CD4-positive, alpha-beta T cell treated with Interleukin-2 at 100 ng/mL for 4 hours (primary cell): ENCODE measurements around the gene PLPP2.

Experiments
- DNase-seq: peaks from one replicate; pipeline ENCODE4 v3.0.0-alpha.2; 2020; ENCODE audit warnings: low spot score

The PLPP2 gene

GRCh38 chr19:293436-294110, 2.4 kb upstream of the PLPP2 start:
- no peak for DNase-seq

DNA sequence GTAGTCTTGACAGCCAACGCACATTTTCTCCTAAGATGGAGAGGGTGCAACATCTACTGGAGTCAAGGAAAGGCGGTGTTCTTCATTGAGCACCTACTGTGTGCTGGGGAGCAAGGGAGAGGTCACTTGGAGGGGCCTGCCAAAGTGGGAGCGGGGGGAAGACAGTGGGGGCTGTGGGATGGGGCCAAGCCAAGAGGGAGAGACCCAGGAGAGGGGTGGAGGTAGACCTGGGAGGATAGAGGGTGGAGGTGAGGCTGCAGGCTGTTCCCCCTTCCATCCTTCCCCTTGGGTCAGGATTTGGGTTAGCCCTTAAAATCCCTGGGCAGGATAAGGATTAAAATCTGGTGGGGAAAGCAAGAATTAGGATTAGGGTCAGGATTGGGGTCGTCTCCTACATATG, 1.7 kb upstream of the PLPP2 start:
- DNase-seq, result no peak

DNA sequence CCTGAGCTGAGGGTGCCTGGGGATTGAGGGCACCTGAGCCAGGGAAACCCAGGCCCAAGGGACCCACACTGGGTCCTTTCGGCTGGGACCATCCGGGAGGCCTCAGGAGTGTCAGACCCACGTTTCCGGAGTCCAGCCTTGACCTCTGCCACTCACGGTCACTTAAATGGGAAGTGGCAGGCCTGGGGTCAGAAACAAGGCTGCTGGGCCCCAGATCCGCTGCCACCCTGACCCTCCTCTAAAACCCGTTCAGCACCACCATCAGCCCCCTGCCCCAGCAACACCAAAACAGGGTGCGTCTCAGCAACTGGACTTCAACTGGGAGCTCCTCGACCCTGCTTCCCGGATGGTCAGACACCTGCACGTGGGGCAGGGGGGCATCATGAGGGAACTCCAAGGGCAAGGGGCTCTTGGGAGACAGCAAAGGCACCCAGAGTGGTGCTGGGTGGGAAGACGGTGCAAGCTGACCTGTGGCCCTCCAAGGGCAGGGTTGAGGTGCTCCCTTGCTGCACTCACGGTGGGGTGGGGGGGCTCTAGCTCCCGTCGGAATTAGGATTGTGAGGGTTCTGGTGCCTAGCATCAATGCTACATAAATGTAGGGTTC, 1.2 kb upstream of the PLPP2 start:
- DNase-seq, result no peak

DNA sequence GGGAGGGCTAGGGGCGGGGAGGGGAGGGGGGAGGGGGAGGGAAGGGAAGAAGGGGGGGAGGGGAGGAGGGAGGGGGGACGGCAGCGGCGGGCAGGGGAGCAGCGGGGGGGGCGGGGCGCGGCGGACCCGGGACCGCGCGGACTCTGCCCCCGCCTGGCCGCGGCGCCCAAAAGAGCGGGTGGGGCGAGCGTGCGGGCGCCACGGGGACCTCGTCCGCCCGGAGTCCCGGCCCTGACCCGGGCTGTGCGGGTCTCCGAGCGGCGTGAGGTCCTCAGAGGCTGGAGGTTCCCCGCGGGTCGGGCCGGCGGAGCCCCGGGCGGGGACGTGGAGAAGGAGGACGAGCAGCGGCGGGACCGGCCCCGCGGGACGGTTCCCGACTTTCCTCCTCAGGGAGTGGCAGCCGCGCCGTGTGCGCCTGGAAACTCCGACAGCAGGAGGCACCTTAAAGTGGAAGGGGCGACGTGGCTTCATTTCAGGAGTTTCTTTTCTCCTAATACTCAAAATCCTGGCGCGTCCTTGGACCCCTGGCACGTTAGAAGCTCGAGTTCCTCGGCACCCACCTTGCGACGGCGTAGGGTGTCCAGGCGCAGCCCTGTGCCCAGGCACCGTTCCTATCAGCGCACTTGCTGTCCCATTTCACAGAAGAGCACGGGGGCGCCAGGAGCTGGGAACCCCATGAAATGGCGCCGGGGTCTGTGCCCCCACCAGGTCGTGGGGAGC, 518 bp upstream of the PLPP2 start:
- DNase-seq, result no peak

- DNase-seq, result no peak
These were observed 714 bp downstream of the PLPP2 start for GRCh38 chr19:290372-291005.

DNA sequence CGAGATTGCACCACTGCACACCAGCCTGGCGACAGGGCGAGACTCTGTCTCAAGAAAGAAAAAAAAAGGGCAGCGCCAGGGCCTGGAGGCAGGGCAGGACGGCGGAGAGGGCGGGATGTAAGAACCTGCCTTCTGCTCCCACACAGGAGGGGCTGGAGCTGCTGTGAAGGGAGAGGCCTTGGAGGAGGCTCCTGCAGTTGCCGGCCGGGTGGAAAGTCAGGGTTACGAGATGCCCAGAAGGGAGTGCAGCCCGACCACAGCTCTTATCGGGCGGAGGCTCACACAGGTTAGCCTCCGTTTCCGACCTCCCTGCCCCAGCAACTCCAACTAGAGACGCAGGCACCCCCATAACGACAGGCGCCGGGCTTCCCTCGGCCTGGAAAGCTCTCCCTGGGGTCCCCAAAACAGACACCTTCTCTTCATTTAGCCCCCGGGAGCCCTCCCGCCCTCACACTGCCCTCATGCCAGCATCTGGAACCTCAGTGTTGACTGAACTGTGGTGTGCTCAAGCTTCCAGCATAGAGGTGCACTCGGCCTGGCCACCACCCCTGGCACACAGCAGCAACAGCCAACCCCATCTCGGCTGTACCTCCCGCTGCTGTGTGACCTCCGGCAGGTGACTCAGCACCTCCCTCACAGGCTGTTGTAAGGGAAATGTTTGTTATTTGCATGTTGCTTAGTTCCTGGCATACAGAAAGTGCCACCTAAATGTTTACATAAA, 1.4 kb downstream of the PLPP2 start:
- DNase-seq, result peak; percentile 41

GRCh38 chr19:288911-289310, 2.3 kb downstream of the PLPP2 start:
- DNase-seq, result no peak

DNA sequence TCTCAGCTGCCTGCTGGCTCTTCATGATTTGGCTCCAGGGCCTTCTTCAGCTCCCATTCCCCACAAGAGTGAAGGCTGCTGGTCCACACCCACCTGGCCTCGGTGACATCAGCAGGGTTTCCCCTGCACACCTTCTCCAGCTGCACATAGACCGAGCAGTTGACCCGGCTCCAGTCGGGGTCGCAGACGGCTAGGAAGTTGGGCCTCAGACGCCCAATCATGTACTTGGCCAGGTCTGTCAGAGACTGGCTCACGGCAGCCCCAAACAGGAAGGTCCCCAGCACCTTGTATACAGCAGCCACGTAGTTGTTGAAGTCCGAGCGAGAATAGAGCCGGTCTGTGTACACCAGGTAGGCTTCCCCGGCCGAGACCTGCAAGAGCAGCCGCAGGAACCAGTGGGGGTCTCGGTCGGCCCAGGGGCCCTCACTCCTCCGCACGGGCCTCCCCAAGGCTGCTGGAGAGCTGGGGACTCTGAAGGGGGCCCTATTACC, 3.8 kb downstream of the PLPP2 start:
- no peak for DNase-seq

DNA sequence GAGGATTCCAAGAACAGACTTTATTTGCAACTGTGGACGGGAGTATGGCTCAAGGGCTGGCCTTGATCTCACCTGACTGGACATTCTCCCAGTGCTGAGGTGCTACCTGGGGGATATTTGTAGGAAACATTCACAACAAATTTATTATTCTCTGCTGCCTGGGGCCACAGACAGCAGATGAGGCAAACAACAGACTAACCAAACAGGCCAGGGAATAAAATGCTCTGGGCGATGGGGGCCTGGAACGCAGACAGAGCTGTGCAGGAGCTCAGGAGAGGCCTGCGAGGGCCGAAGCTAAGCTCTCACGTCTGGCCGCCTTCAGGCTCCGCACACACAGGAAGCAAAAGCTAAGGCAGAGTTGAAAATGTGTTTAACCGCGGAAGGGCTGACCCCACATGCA, 7.8 kb downstream of the PLPP2 start:
- no peak for DNase-seq

DNA sequence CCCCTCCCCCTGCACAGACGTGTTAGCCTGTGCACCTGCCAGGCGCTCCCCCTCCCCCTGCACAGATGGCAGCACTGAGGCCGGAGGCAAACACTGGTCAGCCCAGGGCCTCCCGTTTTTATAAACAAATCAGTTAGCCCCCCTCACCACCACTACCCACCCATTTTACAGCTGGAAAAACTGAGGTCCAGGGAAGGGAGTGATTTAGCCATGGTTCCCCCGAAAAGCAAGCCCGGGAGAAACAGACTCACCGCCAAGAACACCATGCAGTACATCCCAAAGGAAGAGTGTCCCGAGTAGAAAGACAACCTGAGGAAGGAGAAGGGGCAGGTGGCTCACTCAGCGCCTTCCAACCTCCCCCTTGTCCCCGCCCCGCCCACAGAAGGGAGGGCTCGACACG, 8.7 kb downstream of the PLPP2 start:
- DNase-seq, result no peak

DNA sequence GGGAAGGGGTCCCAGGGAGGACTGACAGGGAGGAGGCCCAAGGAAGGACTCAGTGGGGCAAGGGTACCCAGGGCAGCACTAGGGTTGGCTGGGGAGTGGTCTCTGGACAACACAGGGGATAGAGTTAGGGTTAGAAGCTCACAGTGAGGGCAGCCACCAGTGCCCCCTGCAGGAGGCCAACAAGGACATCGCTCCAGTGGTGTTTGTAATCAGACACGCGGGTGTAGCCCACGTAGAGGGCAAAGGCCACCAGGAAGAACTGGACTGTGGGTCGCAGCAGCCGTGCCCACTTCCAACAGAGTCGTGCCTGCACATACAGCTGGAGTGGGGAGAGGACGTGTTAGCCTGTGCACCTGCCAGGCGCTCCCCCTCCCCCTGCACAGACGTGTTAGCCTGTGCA, 9.2 kb downstream of the PLPP2 start:
- no peak for DNase-seq

- no peak for DNase-seq
These were observed 9.9 kb downstream of the PLPP2 start for GRCh38 chr19:281156-281853.

- DNase-seq, result no peak
These were observed 10.6 kb downstream of the PLPP2 start for GRCh38 chr19:280541-281009.

- DNase-seq, result no peak
These were observed 11.5 kb downstream of the PLPP2 start for GRCh38 chr19:279656-280055.

- DNase-seq, result no peak
These were observed 12.0 kb downstream of the PLPP2 start for GRCh38 chr19:279231-279630.

DNA sequence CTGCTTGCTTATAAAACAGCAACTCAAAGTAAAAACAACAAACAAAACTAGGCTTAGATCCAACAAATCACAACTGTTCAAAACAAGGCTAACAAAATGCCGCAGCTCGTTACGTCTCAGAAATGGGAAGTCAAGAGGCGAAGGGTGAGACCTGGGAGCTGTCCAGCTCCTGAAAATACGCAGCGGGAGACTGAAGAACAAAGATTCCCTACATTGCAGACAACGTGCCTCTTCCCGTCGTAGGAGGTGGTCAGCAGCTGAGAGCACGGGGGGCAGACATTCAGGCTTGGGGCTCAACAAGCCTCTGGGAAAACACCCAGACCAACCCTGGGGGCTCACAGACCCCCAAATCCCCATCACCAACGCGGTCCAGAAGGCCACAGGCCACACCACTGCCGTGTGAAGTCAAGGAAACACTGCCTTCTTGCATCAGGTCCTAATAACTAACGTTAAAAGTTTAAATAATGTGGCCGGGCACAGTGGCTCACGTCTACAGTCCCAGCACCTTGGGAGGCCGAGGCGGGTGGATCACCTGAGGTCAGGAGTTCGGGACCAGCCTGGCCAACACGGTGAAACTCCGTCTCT, 13.5 kb downstream of the PLPP2 start:
- DNase-seq, result no peak

GRCh38 chr19:277131-277530, 14.1 kb downstream of the PLPP2 start:
- DNase-seq, result no peak

GRCh38 chr19:275958-276646, 15.1 kb downstream of the PLPP2 start:
- DNase-seq, result no peak

DNA sequence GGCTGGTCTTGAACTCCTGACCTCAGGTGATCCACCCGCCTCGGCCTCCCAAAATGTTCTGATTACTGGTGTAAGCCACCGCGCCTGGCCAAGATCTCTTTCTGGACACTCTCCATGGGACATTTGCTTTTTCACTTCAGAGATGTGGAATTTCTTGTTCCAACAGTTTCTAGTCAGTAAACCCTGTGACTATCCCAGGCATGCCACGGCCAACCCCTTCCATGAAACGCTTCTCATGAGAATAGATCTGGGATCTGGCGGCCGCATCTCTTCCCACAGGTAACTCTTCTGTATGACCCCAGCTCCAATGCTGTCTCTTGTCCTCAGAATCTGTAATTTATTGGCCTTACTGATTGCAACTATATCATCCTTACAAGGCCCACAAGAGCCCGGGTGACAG, 16.2 kb downstream of the PLPP2 start:
- DNase-seq, result no peak

DNA sequence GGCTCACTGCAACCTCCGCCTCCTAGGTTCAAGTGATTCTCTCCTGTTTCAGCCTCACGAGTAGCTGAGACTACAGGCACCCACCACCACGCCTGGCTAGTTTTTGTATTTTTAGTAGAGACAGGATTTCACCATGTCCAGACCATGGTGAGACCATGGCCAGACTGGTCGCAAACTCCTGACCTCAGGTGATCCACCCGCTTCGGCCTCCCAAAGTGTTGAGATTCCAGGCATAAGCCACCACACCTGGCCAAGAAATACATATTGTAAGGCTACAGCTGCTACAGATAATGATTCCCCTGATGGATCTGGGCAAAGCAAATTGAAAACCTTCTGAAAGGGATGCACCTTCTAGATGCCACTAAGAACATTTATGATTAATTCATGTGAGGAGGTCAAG, 17.8 kb downstream of the PLPP2 start:
- DNase-seq, result no peak
